Neuronal stem cell (in vitro differentiated cells): Measurements from ENCODE around the gene RAD51C.
A peak's percentile ranks its signal among the peaks of the same experiment; 100 is the strongest.
"Not testable (repeated sequence)": the region's sequence is repeated elsewhere in the genome, so short reads cannot be mapped to it uniquely, and the experiment has no call there.

Experiments used
- DNase-seq: peaks from one replicate; pipeline ENCODE4 v3.0.0-alpha.2; 2013; ENCODE audit warnings: low spot score
- H2AFZ ChIP-seq: one replicate; pipeline ENCODE4 v1.6.1; 2013; ENCODE audit warnings: mild to moderate bottlenecking, low read length, inconsistent platforms
- H2AK5ac ChIP-seq: 2 replicates; pipeline ENCODE4 v1.6.1; 2013; ENCODE audit warnings: low read depth, mild to moderate bottlenecking, inconsistent platforms, low read length, moderate library complexity, mixed read lengths
- H2BK120ac ChIP-seq: 2 replicates; pipeline ENCODE4 v1.6.1; 2013; ENCODE audit warnings: low read depth, mild to moderate bottlenecking, inconsistent platforms, low read length, moderate library complexity, mixed read lengths
- H2BK12ac ChIP-seq: one replicate; pipeline ENCODE4 v1.6.1; 2013; ENCODE audit warnings: low read length, inconsistent platforms
- H2BK15ac ChIP-seq: 2 replicates; pipeline ENCODE4 v1.6.1; 2013; ENCODE audit warnings: mild to moderate bottlenecking, low read length, inconsistent platforms, mixed read lengths
- H2BK5ac ChIP-seq: one replicate; pipeline ENCODE4 v1.6.1; 2013; ENCODE audit warnings: inconsistent platforms, mild to moderate bottlenecking, low read length, moderate library complexity
- H3K14ac ChIP-seq: one replicate; pipeline ENCODE4 v1.6.1; 2013; ENCODE audit warnings: low read length, inconsistent platforms
- H3K18ac ChIP-seq: 2 replicates; pipeline ENCODE4 v1.6.1; 2013; ENCODE audit warnings: low read length, inconsistent platforms
- H3K23ac ChIP-seq: 2 replicates; pipeline ENCODE4 v1.6.1; 2013; ENCODE audit warnings: low read depth, mild to moderate bottlenecking, mixed read lengths, low read length, inconsistent platforms; ENCODE audit not compliant: poor library complexity
- H3K27ac ChIP-seq: replicated peaks from 3 replicates; pipeline ENCODE4 v1.5.1; 2013; ENCODE audit warnings: low read length, inconsistent platforms
- H3K27me3 ChIP-seq, 3 experiments: 2 replicates each; pipeline ENCODE4 v1.6.1; 2013; ENCODE audit warnings: low read length in 3 of 3, mild to moderate bottlenecking in 2 of 3, inconsistent platforms in 1 of 3, low read depth in 1 of 3, mixed read lengths in 1 of 3, moderate library complexity in 1 of 3; ENCODE audit not compliant: control insufficient read depth in 3 of 3, insufficient read depth in 3 of 3
- H3K36me3 ChIP-seq, 2 donors: replicated peaks in 1 of 2; 2 replicates each; pipeline ENCODE4 v1.6.1; 2013; ENCODE audit warnings: low read length in 2 of 2; ENCODE audit not compliant: control insufficient read depth in 2 of 2, insufficient read depth in 2 of 2
- H3K4ac ChIP-seq: 2 replicates; pipeline ENCODE4 v1.6.1; 2013; ENCODE audit warnings: inconsistent platforms, mild to moderate bottlenecking, low read length, moderate library complexity
- H3K4me1 ChIP-seq, 2 donors: 1 replicate in 1 of 2; 2 replicates in 1 of 2; pipeline ENCODE4 v1.6.1; 2013; ENCODE audit warnings: low read length in 2 of 2, low read depth in 1 of 2; ENCODE audit not compliant: control insufficient read depth in 2 of 2, insufficient read depth in 1 of 2
- H3K4me2 ChIP-seq: one replicate; pipeline ENCODE4 v1.6.1; 2013; ENCODE audit warnings: mild to moderate bottlenecking, low read length, inconsistent platforms; ENCODE audit not compliant: insufficient read depth, poor library complexity, severe bottlenecking
- H3K4me3 ChIP-seq, 2 donors: 2 replicates each; pipeline ENCODE4 v1.5.1; 2013; ENCODE audit warnings: low read length in 2 of 2, mild to moderate bottlenecking in 2 of 2, inconsistent platforms in 1 of 2, moderate library complexity in 1 of 2
- H3K79me1 ChIP-seq: one replicate; pipeline ENCODE4 v1.6.1; 2013; ENCODE audit warnings: low read depth, mild to moderate bottlenecking, inconsistent platforms, low read length, moderate library complexity
- H3K9ac ChIP-seq: one replicate; pipeline ENCODE4 v1.6.1; 2013; ENCODE audit warnings: mild to moderate bottlenecking, low read depth, low read length, inconsistent platforms; ENCODE audit not compliant: poor library complexity
- H3K9me3 ChIP-seq, 2 donors: replicated peaks in 1 of 2; 2 replicates each; pipeline versions ENCODE3 to v1.6.1; 2013; ENCODE audit warnings: low read length in 2 of 2, mild to moderate bottlenecking in 2 of 2, inconsistent platforms in 1 of 2, low read depth in 1 of 2, mixed read lengths in 1 of 2, moderate library complexity in 1 of 2; ENCODE audit not compliant: control insufficient read depth in 2 of 2, insufficient read depth in 1 of 2
- H4K8ac ChIP-seq: one replicate; pipeline ENCODE4 v1.6.1; 2013; ENCODE audit warnings: low read depth, mild to moderate bottlenecking, inconsistent platforms, low read length, moderate library complexity
- H4K91ac ChIP-seq: one replicate; pipeline ENCODE4 v1.6.1; 2013; ENCODE audit warnings: low read length, low read depth, mild to moderate bottlenecking, inconsistent platforms; ENCODE audit not compliant: poor library complexity
- WGBS, 2 donors: extraction: QIAGEN DNeasy Blood & Tissue Kit; methylation state at CpG; one replicate each; pipeline ENCODE4 v1.1.7; 2013; ENCODE audit warnings: missing lambda C conversion rate in 2 of 2, mixed read lengths in 1 of 2; ENCODE audit not compliant: insufficient read length in 2 of 2, insufficient replicate concordance in 1 of 2; ENCODE audit errors: extremely low coverage in 2 of 2; 5-methylcytosine and 5-hydroxymethylcytosine counted together

Gene RAD51C

GRCh38 chr17:58749627-58750026 lies 57.2 kb downstream of the RAD51C start:
- not testable (repeated sequence) for H2BK12ac ChIP-seq, H3K14ac ChIP-seq, H3K4me1 ChIP-seq, H3K4me2 ChIP-seq, H4K8ac ChIP-seq, H3K4me3 ChIP-seq, H3K36me3 ChIP-seq, H3K9me3 ChIP-seq, H3K4ac ChIP-seq, DNase-seq, H3K27ac ChIP-seq, H2AFZ ChIP-seq, H3K23ac ChIP-seq, H2BK120ac ChIP-seq, H2BK5ac ChIP-seq, H2BK15ac ChIP-seq, H3K18ac ChIP-seq, H2AK5ac ChIP-seq, H3K27me3 ChIP-seq, H3K9ac ChIP-seq, H4K91ac ChIP-seq, H3K79me1 ChIP-seq

DNA sequence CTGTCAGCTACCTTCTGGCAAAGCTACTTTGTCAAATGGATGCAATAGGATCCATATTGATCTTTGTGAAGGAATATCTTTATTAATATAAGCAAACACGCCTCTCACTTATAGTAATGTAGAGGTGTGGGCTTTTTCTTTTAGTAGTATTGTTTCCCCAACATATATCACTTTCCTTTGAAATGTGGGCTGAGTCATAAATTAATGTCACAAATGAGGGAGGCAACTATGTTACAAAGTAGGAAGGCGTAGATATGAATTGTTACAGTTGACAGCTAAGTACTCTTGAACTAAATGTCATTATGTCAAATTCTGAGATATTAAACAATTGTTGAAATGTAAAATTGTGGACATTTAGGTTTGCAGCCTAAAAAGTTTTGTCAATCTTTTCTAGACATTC lies 60.6 kb downstream of the RAD51C start:
- no peaks in the 10 kb centered on the region for H3K79me1 ChIP-seq
- no peak overlapping the region for H2BK120ac ChIP-seq
- no peak overlapping the region for H3K23ac ChIP-seq
- WGBS, 2 donors: no CpG with 5 or more reads among the region's 2 CpGs
- no peaks in the 10 kb centered on the region for H3K36me3 ChIP-seq
- H2BK5ac ChIP-seq: no peak overlapping the region
- H2AFZ ChIP-seq: no peak overlapping the region
- H3K4me3 ChIP-seq: no peak overlapping the region
- no peak for DNase-seq
- H2BK12ac ChIP-seq: no peak overlapping the region
- no peak overlapping the region for H3K27ac ChIP-seq
- H3K4me1 ChIP-seq: peaks cover 0 to 2% of the 10 kb centered on the region in 2 donors
- no peaks in the 10 kb centered on the region for H3K9me3 ChIP-seq
- H3K18ac ChIP-seq: no peak overlapping the region
- no peak overlapping the region for H3K14ac ChIP-seq
- H3K9ac ChIP-seq: no peak overlapping the region
- no peak overlapping the region for H4K8ac ChIP-seq
- no peak overlapping the region for H2AK5ac ChIP-seq
- no peak overlapping the region for H4K91ac ChIP-seq
- no peaks in the 10 kb centered on the region for H3K27me3 ChIP-seq
- H2BK15ac ChIP-seq: no peak overlapping the region
- no peak overlapping the region for H3K4me2 ChIP-seq
- H3K4ac ChIP-seq: no peak overlapping the region

- Histone ChIP-seq H4K91ac (no peak overlapping the region), H3K79me1 (no peaks in the 10 kb centered on the region), H3K4me1 (peaks cover 0 to 2% of the 10 kb centered on the region in 2 donors), H3K4me2 (peak overlapping the region; percentile 19), H3K27ac (no peak overlapping the region), H3K9ac (no peak overlapping the region), H3K9me3 (no peaks in the 10 kb centered on the region), H3K4me3 (peak overlapping the region in 1 of 2 donors; percentile 6), H2BK12ac (no peak overlapping the region), H2AFZ (peak overlapping the region; percentile 97), H3K36me3 (no peaks in the 10 kb centered on the region), H3K14ac (no peak overlapping the region), H4K8ac (no peak overlapping the region), H3K18ac (no peak overlapping the region), H2AK5ac (no peak overlapping the region), H2BK5ac (no peak overlapping the region), H3K27me3 (no peaks in the 10 kb centered on the region), H3K4ac (no peak overlapping the region), H3K23ac (no peak overlapping the region), H2BK15ac (no peak overlapping the region), H2BK120ac (no peak overlapping the region)
- DNase-seq: no peak
- WGBS, 2 donors: no CpG with 5 or more reads among the region's 2 CpGs
These were observed 62.8 kb downstream of the RAD51C start for GRCh38 chr17:58755269-58755576.

- Histone ChIP-seq H3K4ac (no peak within 1 kb of the TSS), H3K27me3 (no peaks in the 10 kb centered on the region), H3K4me2 (peak within 1 kb of the TSS; percentile 75), H2AK5ac (peak within 1 kb of the TSS; percentile 10), H3K14ac (peak within 1 kb of the TSS; percentile 65), H3K9ac (peak within 1 kb of the TSS; percentile 94), H3K9me3 (no peaks in the 10 kb centered on the region), H2BK15ac (peak within 1 kb of the TSS; percentile 70), H2BK5ac (peak within 1 kb of the TSS; percentile 91), H3K36me3 (no peaks in the 10 kb centered on the region), H3K18ac (peak within 1 kb of the TSS; percentile 98), H3K27ac (peak within 1 kb of the TSS; percentile 83), H4K91ac (no peak within 1 kb of the TSS), H2BK12ac (no peak within 1 kb of the TSS), H3K23ac (peak within 1 kb of the TSS; percentile 82), H2AFZ (peak within 1 kb of the TSS; percentile 97), H3K4me3 (peak within 1 kb of the TSS; percentile 96), H3K79me1 (no peaks in the 10 kb centered on the region), H2BK120ac (peak within 1 kb of the TSS; percentile 56), H3K4me1 (peaks cover 0 to 2% of the 10 kb centered on the region in 2 donors), H4K8ac (no peak within 1 kb of the TSS)
- DNase-seq: peak; percentile 97
- no CpG with 5 or more reads among the region's 71 CpGs for WGBS, 2 donors
These were observed 63.3 kb downstream of the RAD51C start, which contains the start of gene PPM1E for GRCh38 chr17:58755577-58756245. Gene PPM1E, plus strand, starts transcription at chr17:58755854.
